GM19239 (cell line): Measurements from ENCODE around the gene PPP1R15B.

Experiments
- DNase-seq: peaks from one replicate; pipeline ENCODE4 v3.0.0; 2011; ENCODE audit warnings: low spot score; ENCODE audit not compliant: insufficient read length
- FAIRE-seq: peaks from 2 replicates; lab custom pipeline; 2011; peaks lifted over from hg19 to GRCh38; lab: Jason Lieb, UNC

Gene PPP1R15B

GRCh38 chr1:204405988-204406387 is 5.6 kb downstream of the PPP1R15B start:
- DNase-seq, result no peak
- FAIRE-seq, result no peak

DNA sequence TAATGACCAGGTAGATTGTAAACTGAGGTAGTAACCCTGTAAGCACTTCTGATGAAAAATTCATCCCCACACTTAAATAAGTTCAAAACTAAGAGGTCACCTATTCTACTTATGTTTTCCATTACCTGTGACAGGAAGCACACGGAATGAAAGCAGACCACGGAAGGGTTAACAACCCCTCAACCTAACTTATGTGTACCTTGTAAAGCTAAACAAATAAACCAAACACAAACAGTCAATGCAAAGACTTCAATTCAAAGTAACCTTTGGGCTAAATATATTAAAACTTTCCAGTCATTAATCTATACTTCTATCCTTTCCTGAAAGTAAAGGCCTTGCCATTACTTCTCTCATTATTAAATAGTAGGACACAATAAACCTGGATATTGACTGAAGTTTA is 7.0 kb downstream of the PPP1R15B start:
- FAIRE-seq, result no peak

DNA sequence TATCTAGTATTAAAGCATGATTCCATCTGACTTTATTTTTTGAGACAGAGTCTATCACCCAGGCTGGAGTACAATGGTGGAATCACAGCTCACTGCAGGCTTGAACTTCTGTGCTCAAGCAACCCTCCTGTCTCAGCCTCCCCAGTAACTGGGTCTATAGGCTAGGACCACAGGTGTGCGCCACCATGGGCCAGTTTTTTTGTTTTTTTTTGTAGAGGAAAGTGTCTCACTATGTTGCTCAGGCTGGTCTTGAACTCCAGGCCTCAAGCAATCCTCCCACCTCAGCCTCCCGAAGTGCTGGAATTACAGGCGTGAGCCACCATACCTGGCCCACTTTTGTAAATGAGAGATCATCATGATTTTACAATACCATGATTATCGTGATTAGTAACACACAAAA is 9.2 kb downstream of the PPP1R15B start:
- DNase-seq, result no peak
- no peak for FAIRE-seq

More for the DNA sequence above, 7.0 kb downstream of the PPP1R15B start:
- DNase-seq, result no peak

- FAIRE-seq, result no peak
Observed at GRCh38 chr1:204401730-204402129, 9.9 kb downstream of the PPP1R15B start.

GRCh38 chr1:204400882-204401510 is 10.6 kb downstream of the PPP1R15B start:
- DNase-seq (no peak), FAIRE-seq (no peak)

More at GRCh38 chr1:204401730-204402129, 9.9 kb downstream of the PPP1R15B start:
- DNase-seq, result no peak

GRCh38 chr1:204398197-204399125 is 13.2 kb downstream of the PPP1R15B start:
- peak; percentile 65 for DNase-seq
- peak; percentile 81 for FAIRE-seq

GRCh38 chr1:204396015-204396583 is 15.5 kb downstream of the PPP1R15B start:
- FAIRE-seq (no peak), DNase-seq (no peak)

DNA sequence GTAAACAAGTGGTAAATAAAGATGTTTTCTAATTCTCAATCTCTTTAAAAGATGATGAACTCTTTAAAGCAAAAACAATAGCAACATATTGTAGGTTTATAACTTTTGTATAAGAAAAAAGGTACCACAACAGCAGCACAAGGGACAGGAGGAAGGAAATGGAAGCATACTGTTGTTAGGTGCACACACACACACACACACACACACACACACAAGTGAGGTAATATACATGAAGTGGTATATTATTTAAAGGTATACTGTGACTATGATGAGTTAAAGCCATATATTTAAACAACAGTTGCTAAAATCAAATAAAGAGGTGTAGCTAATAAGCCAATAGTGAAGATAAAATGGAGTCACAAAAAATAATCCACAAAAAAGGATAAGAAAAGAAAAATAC is 20.0 kb downstream of the PPP1R15B start:
- DNase-seq (no peak), FAIRE-seq (no peak)

- no peak for FAIRE-seq
- DNase-seq, result no peak
Observed at GRCh38 chr1:204390751-204391466, 20.7 kb downstream of the PPP1R15B start.

DNA sequence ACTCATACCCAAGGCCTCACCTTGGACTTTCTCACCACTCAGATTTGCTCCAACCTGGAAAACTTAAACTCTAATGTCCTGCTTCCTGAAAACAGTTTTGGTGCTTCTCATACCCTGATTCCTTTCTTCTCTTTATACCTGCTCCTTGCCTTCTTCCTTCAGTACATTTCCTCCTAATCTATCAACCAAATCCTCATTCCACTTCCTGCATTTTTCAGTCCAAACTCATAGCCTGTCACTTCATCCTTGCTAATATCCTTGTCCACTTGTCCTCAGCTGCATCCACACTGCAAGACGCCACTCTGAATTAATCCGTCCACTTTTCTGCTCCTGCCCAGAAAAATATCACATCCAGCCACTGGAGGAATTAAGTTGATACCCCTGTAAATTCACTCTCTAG is 25.9 kb downstream of the PPP1R15B start:
- DNase-seq (no peak), FAIRE-seq (no peak)

DNA sequence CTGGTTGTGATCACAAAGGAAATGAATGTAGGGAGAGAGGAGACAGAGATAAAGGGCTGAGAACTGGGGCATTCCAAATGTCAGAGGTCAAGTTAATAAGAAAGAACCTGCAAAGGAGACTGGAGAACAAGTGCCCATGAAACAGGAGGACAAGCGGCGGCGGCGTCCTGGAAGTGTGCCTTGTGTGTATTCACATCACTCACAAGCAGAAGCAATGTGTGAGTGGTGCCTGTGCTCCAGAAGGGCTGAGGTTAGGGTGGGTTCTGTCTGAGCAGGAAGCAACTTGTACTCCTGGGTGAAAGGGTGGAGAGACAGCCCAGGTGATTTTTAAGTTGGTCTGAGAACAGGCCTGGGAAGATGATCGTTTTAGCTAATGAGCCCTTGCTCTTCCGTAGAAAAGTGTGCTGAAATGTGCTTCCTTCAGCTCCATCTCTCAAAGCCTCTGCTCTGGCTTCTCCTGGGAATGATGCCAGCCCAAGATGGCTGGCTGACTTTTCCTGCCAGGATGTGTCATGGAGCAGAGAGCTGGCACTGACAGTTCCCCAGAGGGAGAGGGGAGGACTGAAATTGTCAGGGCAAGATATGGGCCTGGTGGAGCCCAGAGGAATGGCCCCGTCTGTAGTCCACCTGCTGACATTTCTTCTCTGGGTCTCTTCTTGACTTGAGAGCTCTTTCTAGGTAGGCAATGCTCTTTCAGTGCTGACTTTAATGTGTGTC is 26.8 kb downstream of the PPP1R15B start:
- FAIRE-seq (no peak), DNase-seq (no peak)

- DNase-seq (no peak), FAIRE-seq (no peak)
Observed at GRCh38 chr1:204383163-204383904, 28.3 kb downstream of the PPP1R15B start.

DNA sequence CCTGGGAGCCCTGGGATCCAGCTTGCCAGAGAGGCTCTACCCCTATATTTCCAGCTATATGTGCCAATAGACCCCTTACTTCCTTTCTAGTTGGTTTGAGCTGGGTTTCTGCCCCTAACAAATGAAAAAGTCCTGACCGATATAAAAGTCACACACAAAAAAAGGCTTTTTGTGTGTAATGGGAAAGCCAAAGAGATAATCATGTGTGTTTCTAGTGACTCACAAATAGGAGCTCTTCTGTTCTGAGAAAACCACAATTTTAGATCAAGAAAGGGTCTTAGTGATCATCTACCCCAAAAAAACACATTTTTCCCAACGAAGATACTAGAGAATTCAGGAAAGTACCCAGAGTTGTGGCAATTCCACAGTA is 28.9 kb downstream of the PPP1R15B start:
- FAIRE-seq (no peak), DNase-seq (no peak)

- no peak for FAIRE-seq
Observed at GRCh38 chr1:204380293-204380831, 31.3 kb downstream of the PPP1R15B start.

DNA sequence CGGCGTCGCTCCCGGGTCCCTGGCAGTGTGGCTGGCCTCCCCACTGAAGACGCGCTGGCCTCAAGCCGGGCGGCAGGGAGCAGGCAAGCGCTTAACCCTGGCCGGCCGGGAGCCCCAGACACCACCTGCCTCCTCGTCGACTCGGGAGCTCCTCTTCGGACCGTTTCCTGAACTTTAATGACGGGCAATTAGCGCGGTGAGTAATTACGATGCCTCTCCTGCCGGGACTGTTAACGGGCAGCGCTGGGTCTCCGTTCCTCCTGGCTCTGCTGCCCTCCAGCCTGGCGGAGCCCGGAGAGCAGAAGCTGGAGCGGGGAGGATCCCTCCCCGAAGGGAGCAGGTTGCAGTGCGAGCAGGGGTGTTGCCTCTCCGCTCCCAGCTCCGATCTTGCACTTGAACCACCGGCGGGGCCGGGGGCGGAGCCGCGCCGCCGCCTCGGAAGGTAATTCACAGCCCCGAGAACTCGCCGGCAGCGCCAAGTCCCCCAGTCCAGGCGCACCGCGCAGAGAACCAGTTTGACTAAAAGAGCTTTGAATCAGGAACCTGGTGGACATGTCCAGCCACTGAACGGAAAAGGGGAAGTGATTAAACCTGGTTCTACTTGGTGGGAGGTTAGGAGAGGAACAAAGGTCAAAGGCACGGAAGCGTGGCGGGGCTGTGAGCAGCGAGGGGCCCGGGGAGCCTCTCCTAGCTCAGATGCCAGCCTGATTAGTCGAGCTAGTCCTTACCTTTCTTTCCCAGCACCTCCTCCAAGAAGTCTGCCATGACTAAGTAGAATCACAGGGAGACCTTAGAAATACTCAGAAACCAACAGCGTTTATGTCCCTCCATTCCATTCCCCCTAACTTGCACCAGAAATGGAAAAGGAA is 33.6 kb downstream of the PPP1R15B start:
- DNase-seq, result peak; percentile 50
- FAIRE-seq, result peak; percentile 66

More at GRCh38 chr1:204380293-204380831, 31.3 kb downstream of the PPP1R15B start:
- DNase-seq, result no peak

GRCh38 chr1:204376919-204377799 is 34.5 kb downstream of the PPP1R15B start:
- FAIRE-seq, result no peak
- no peak for DNase-seq

GRCh38 chr1:204376465-204376864 is 35.2 kb downstream of the PPP1R15B start:
- FAIRE-seq (no peak), DNase-seq (no peak)
